Stimulated activated CD8-positive, alpha-beta memory T cell treated with anti-CD3 and anti-CD28 coated beads, Interleukin-7, amount 100 ng/mL, for 48 hours (primary cell): ENCODE measurements around the gene SLC25A38.
A peak's percentile ranks its signal among the peaks of the same experiment; 100 is the strongest.

ENCODE experiments used
- DNase-seq, 2 donors: peaks; one replicate each; pipeline ENCODE4 v3.0.0-alpha.2; 2020; ENCODE audit warnings: low read depth in 1 of 2; ENCODE audit errors: extremely low read depth in 1 of 2

Gene SLC25A38

GRCh38 chr3:39376959-39377634 is 6.1 kb upstream of the SLC25A38 start:
- no peak for DNase-seq

- peak in 1 of 2 donors; percentile 29 for DNase-seq
Measured at GRCh38 chr3:39378088-39378487, 5.1 kb upstream of the SLC25A38 start.

- no peak for DNase-seq
Measured at GRCh38 chr3:39378957-39379777, 4.0 kb upstream of the SLC25A38 start.

- DNase-seq: no peak
Measured at GRCh38 chr3:39379778-39380155, 3.4 kb upstream of the SLC25A38 start.

- DNase-seq: no peak
Measured at GRCh38 chr3:39381432-39381831, 1.7 kb upstream of the SLC25A38 start.

GRCh38 chr3:39383881-39384664 is 903 bp downstream of the SLC25A38 start:
- DNase-seq: peak; percentile 93 to 96

GRCh38 chr3:39384665-39385000 is 1.5 kb downstream of the SLC25A38 start:
- DNase-seq: no peak

- DNase-seq: peak in 1 of 2 donors; percentile 6
Measured at GRCh38 chr3:39385456-39386090, 2.4 kb downstream of the SLC25A38 start.

- no peak for DNase-seq
Measured at GRCh38 chr3:39386318-39386717, 3.1 kb downstream of the SLC25A38 start.

GRCh38 chr3:39387411-39387975 is 4.3 kb downstream of the SLC25A38 start:
- no peak for DNase-seq

- no peak for DNase-seq
Measured at GRCh38 chr3:39388153-39388552, 5.0 kb downstream of the SLC25A38 start.

GRCh38 chr3:39388741-39389248 is 5.6 kb downstream of the SLC25A38 start:
- DNase-seq: no peak

- DNase-seq: no peak
Measured at GRCh38 chr3:39390181-39390580, 7.0 kb downstream of the SLC25A38 start.

GRCh38 chr3:39396690-39397089 is 13.5 kb downstream of the SLC25A38 start:
- no peak for DNase-seq

- no peak for DNase-seq
Measured at GRCh38 chr3:39398700-39399099, 15.5 kb downstream of the SLC25A38 start.

- no peak for DNase-seq
Measured at GRCh38 chr3:39401983-39402382, 18.8 kb downstream of the SLC25A38 start.

GRCh38 chr3:39404943-39405686 is 21.9 kb downstream of the SLC25A38 start:
- no peak for DNase-seq

GRCh38 chr3:39405687-39406367 is 22.7 kb downstream of the SLC25A38 start:
- no peak for DNase-seq
